Subcutaneous adipose tissue (tissue), 4 donors: Measurements from ENCODE around the gene PAXIP1. TPM values are rescaled to one million over a fixed set of nuclear protein-coding genes. Genes with fewer than 3 reads are reported as not detected.

Source experiments
- CTCF ChIP-seq: fragments of 450-650 bp; IDR thresholded peaks from one replicate; pipeline ENCODE4 v1.5.1; 2016; ENCODE audit warnings: low read depth, mild to moderate bottlenecking, control low read depth, antibody characterized with exemption, moderate library complexity
- total RNA-seq, 4 donors: library from RNA; depleted of rRNA; stranded (reverse); fragments of >200 nt; gene quantifications; one replicate each; pipeline ENCODE4 v1.1.0, GENCODE V29; 2016

The PAXIP1 gene
- total RNA-seq, 4 donors from 2014 or later = 8.3 to 11.7 (median 10.5) TPM

GRCh38 chr7:154994996-154995395, 7.9 kb downstream of the PAXIP1 start:
- TF ChIP-seq CTCF = no peak

GRCh38 chr7:154990964-154991540, 11.9 kb downstream of the PAXIP1 start:
- TF ChIP-seq CTCF = no peak

GRCh38 chr7:154987571-154987970, 15.4 kb downstream of the PAXIP1 start:
- TF ChIP-seq CTCF = no peak

- no peak for TF ChIP-seq CTCF
Measured at GRCh38 chr7:154986200-154986945, 16.6 kb downstream of the PAXIP1 start.

GRCh38 chr7:154985230-154985629, 17.7 kb downstream of the PAXIP1 start:
- TF ChIP-seq CTCF = no peak

GRCh38 chr7:154984601-154985188, 18.2 kb downstream of the PAXIP1 start:
- no peak for TF ChIP-seq CTCF

GRCh38 chr7:154978017-154978416, 24.9 kb downstream of the PAXIP1 start:
- TF ChIP-seq CTCF = no peak
